Endothelial cell (in vitro differentiated cells): ENCODE results near the gene SOX6. TPM values are rescaled to one million over a fixed set of nuclear protein-coding genes. Genes with fewer than 3 reads are reported as not detected.
A peak's percentile ranks its signal among the peaks of the same experiment; 100 is the strongest.
"Not testable (repeated sequence)": the region's sequence is repeated elsewhere in the genome, so short reads cannot be mapped to it uniquely, and the experiment has no call there.

Experiments
- DNase-seq: peaks from one replicate; pipeline ENCODE4 v3.0.0; 2021; ENCODE audit warnings: low spot score
- H3K27ac Mint-ChIP-seq: one replicate; pipeline ENCODE4 v1.8.0; 2021; ENCODE audit warnings: mixed read lengths, inconsistent platforms; ENCODE audit not compliant: unreplicated experiment
- H3K27me3 Mint-ChIP-seq: one replicate; pipeline ENCODE4 v1.8.0; 2021; ENCODE audit warnings: mild to moderate bottlenecking, moderate library complexity, mixed read lengths, inconsistent platforms; ENCODE audit not compliant: unreplicated experiment
- H3K36me3 Mint-ChIP-seq: one replicate; pipeline ENCODE4 v1.8.0; 2021; ENCODE audit warnings: mild to moderate bottlenecking, low read depth, mixed read lengths, inconsistent platforms; ENCODE audit not compliant: unreplicated experiment
- H3K4me1 Mint-ChIP-seq: one replicate; pipeline ENCODE4 v1.8.0; 2021; ENCODE audit warnings: mild to moderate bottlenecking, mixed read lengths, inconsistent platforms; ENCODE audit not compliant: unreplicated experiment
- H3K4me3 Mint-ChIP-seq: one replicate; pipeline ENCODE4 v1.8.0; 2021; ENCODE audit warnings: mild to moderate bottlenecking, mixed read lengths, inconsistent platforms; ENCODE audit not compliant: unreplicated experiment
- H3K9me3 Mint-ChIP-seq: one replicate; pipeline ENCODE4 v1.8.0; 2021; ENCODE audit warnings: mixed read lengths, inconsistent platforms; ENCODE audit not compliant: unreplicated experiment
- CTCF ChIP-seq: fragments of 200-600 bp; sonication (generic); IDR thresholded peaks from one replicate; pipeline ENCODE4 v1.5.0; 2021; ENCODE audit warnings: antibody characterized with exemption; ENCODE audit not compliant: unreplicated experiment
- total RNA-seq: library from RNA; stranded (reverse); fragmentation: NEBNext Ultra II Directional; extraction: Animal tissue kit (Norgen Biotek cat#: 25700); gene quantifications from one replicate; pipeline ENCODE4 v1.2.1, GENCODE V29; 2021; ENCODE audit not compliant: unreplicated experiment

The SOX6 gene
- total RNA-seq, 1 donor from 2014 or later: 21.0 TPM

- H3K4me3 Mint-ChIP-seq: no peak overlapping the region
- no peak overlapping the region for H3K27ac Mint-ChIP-seq
- peaks cover under 1% of the 10 kb centered on the region for H3K4me1 Mint-ChIP-seq
- no peaks in the 10 kb centered on the region for H3K9me3 Mint-ChIP-seq
- no peak for DNase-seq
- H3K36me3 Mint-ChIP-seq: no peaks in the 10 kb centered on the region
- no peak for TF ChIP-seq CTCF
- H3K27me3 Mint-ChIP-seq: no peaks in the 10 kb centered on the region
Observed at GRCh38 chr11:16154715-16155396, 201.5 kb downstream of the SOX6 start.

DNA sequence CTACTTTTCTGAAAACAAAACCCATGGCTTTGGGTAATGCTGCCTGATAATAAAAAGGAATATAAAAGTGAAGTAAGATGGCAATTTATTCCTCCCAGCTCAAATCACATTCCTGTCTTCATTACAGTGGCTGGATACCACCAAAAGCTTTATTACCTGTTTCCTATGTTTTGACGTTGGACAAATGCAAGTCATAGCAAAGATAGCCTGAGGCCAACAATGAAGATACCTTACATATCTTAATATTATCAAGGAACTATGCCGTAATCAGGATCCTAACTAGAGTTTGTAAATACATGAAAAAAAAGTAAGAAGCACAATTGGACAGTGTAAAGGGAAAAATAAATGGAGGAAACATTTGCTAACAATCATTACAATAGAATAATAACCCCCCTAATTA, 202.4 kb downstream of the SOX6 start:
- H3K4me1 Mint-ChIP-seq: peaks cover 8% of the 10 kb centered on the region
- H3K4me3 Mint-ChIP-seq: no peak overlapping the region
- no peak for DNase-seq
- no peak overlapping the region for H3K27ac Mint-ChIP-seq
- H3K36me3 Mint-ChIP-seq: no peaks in the 10 kb centered on the region
- H3K9me3 Mint-ChIP-seq: no peaks in the 10 kb centered on the region
- no peak for TF ChIP-seq CTCF
- no peaks in the 10 kb centered on the region for H3K27me3 Mint-ChIP-seq

DNA sequence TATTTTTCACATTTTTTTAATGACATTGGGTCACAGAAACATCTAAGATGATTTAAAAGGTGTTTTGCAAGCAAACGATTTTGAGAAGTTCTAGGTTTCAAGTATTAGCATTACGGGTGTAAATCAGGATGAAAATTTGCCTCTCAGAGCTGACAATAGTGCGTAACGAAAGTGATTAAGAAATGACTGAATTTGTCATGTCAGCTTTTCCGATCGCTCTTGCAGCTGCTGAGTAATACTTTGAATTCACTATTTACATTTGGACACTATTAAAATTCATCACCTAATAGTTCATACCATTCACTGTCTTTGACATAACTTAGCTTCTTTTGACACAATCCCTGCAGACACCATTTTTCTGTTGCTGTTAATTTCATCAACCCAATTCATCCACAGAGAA, 205.2 kb downstream of the SOX6 start:
- Mint-ChIP-seq H3K4me1 (peaks cover 25% of the 10 kb centered on the region), H3K27ac (no peak overlapping the region), H3K9me3 (no peaks in the 10 kb centered on the region), H3K27me3 (no peaks in the 10 kb centered on the region), H3K4me3 (no peak overlapping the region), H3K36me3 (no peaks in the 10 kb centered on the region)
- TF ChIP-seq CTCF: no peak
- no peak for DNase-seq

DNA sequence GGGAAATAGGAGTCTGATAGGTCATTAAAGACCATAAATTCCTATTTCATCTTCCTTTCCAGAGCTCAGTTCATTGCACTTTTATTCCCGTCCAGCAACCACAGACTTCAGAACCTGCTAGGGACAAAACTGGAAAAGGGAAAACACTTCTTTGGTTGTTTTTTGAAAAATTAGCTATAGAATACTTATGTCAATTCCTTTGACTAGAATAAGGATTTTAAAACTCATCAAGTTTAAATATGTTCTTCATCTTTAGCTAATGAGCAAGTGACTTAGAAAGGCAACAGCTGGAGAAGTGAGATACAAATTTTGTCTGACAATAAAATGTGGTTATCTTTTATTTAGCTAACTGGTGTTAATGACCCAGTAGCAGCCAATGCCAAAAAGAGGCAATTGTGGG, 206.9 kb downstream of the SOX6 start:
- no peak for TF ChIP-seq CTCF
- no peak for DNase-seq
- Mint-ChIP-seq H3K27ac (no peak overlapping the region), H3K27me3 (no peaks in the 10 kb centered on the region), H3K36me3 (peaks cover 4% of the 10 kb centered on the region), H3K4me3 (no peak overlapping the region), H3K9me3 (no peaks in the 10 kb centered on the region), H3K4me1 (peaks cover 25% of the 10 kb centered on the region)

DNA sequence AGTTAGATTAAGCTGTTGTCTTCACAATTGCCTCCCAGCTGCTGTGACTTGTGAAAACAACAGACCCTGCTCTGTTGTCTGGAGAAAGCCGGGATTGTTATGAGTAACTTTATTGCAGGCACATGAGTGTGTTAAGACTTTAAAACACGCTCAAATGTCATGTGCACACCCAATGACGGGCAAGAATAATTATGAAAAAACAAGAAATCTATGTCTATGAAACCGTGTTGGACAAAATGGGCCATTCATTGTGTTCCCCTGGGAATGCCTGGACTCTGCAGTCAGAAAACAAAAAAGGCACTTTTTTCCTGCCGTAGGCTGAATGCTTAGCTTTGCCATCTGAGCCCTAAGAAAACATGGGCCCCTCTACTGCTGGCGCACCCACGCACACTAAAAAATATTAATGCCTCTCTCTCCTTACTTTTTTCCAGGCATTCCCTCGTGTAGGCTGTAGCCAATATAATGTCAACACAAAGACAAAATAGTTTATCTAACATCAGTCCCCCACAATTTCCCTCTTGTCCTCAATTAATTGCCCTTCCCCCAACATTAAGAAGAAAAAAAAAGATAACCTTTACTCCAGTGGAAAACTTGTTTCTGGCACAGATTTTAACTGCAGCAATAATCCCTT, 207.9 kb downstream of the SOX6 start:
- no peaks in the 10 kb centered on the region for H3K27me3 Mint-ChIP-seq
- DNase-seq: no peak
- TF ChIP-seq CTCF: no peak
- peaks cover 25% of the 10 kb centered on the region for H3K4me1 Mint-ChIP-seq
- peak overlapping the region; percentile 86 for H3K27ac Mint-ChIP-seq
- no peaks in the 10 kb centered on the region for H3K9me3 Mint-ChIP-seq
- no peak overlapping the region for H3K4me3 Mint-ChIP-seq
- H3K36me3 Mint-ChIP-seq: peaks cover 4% of the 10 kb centered on the region

DNA sequence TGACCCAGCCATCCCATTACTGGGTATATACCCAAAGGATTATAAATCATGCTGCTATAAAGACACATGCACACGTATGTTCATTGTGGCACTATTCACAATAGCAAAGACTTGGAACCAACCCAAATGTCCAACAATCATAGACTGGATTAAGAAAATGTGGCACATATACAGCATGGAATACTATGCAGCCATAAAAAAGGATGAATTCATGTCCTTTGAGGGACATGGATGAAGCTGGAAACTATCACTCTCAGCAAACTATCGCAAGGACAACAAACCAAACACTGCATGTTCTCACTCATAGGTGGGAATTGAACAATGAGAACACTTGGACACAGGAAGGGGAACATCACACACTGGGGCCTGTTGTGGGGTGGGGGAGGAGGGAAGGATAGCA, 209.4 kb downstream of the SOX6 start:
- peaks cover 25% of the 10 kb centered on the region for H3K4me1 Mint-ChIP-seq
- DNase-seq, H3K4me3 Mint-ChIP-seq, H3K27me3 Mint-ChIP-seq, H3K36me3 Mint-ChIP-seq, H3K9me3 Mint-ChIP-seq: not testable (repeated sequence)
- H3K27ac Mint-ChIP-seq: peak overlapping the region; percentile 43

DNA sequence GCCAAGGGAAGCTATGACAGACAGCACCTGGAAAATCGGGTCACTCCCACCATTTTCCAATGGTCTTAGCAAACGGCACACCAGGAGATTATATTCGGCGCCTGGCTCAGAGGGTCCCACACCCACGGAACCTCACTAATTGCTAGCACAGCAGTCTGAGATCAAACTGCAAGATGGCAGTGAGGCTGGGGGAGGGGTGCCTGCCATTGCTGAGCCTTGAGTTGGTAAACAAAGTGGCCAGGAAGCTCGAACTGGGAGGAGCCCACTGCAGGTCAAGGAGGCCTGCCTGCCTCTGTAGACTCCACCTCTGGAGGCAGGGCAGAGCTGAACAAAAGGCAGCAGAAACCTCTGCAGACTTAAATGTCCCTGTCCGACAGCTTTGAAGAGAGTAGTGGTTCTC, 214.7 kb downstream of the SOX6 start:
- not testable (repeated sequence) for H3K36me3 Mint-ChIP-seq, H3K9me3 Mint-ChIP-seq, H3K27ac Mint-ChIP-seq, H3K27me3 Mint-ChIP-seq, H3K4me3 Mint-ChIP-seq, H3K4me1 Mint-ChIP-seq, DNase-seq

GRCh38 chr11:16141162-16141561, 215.2 kb downstream of the SOX6 start:
- not testable (repeated sequence) for H3K36me3 Mint-ChIP-seq, H3K27ac Mint-ChIP-seq, H3K4me1 Mint-ChIP-seq, H3K9me3 Mint-ChIP-seq, DNase-seq, H3K27me3 Mint-ChIP-seq, H3K4me3 Mint-ChIP-seq
